GM19238 (cell line): ENCODE results near the gene WDR35.
A peak's percentile ranks its signal among the peaks of the same experiment; 100 is the strongest.

ENCODE experiments used
- DNase-seq: peaks from one replicate; pipeline ENCODE4 v3.0.0; 2011; ENCODE audit warnings: low spot score; ENCODE audit not compliant: insufficient read length

WDR35 gene

GRCh38 chr2:20011276-20012031 lies 21.5 kb upstream of the WDR35 start:
- DNase-seq: no peak

- no peak for DNase-seq
Observed at GRCh38 chr2:20008703-20009102, 18.8 kb upstream of the WDR35 start.

- no peak for DNase-seq
Observed at GRCh38 chr2:20005891-20006470, 16.1 kb upstream of the WDR35 start.

- no peak for DNase-seq
Observed at GRCh38 chr2:20005067-20005627, 15.2 kb upstream of the WDR35 start.

- DNase-seq: no peak
Observed at GRCh38 chr2:20001361-20001863, 11.5 kb upstream of the WDR35 start.

GRCh38 chr2:19993731-19994130 lies 3.8 kb upstream of the WDR35 start:
- no peak for DNase-seq

GRCh38 chr2:19991895-19992294 lies 2.0 kb upstream of the WDR35 start:
- DNase-seq: no peak

GRCh38 chr2:19990416-19990728 lies 467 bp upstream of the WDR35 start:
- DNase-seq: no peak

- DNase-seq: no peak
Observed at GRCh38 chr2:19989342-19989666, 601 bp downstream of the WDR35 start.

GRCh38 chr2:19988600-19988999 lies 1.3 kb downstream of the WDR35 start:
- no peak for DNase-seq

- DNase-seq: no peak
Observed at GRCh38 chr2:19987936-19988335, 2.0 kb downstream of the WDR35 start.

GRCh38 chr2:19982268-19982667 lies 7.6 kb downstream of the WDR35 start:
- DNase-seq: no peak

GRCh38 chr2:19979932-19980331 lies 10.0 kb downstream of the WDR35 start:
- no peak for DNase-seq

- DNase-seq: no peak
Observed at GRCh38 chr2:19973466-19973865, 16.4 kb downstream of the WDR35 start.

- DNase-seq: no peak
Observed at GRCh38 chr2:19971691-19972090, 18.2 kb downstream of the WDR35 start.

GRCh38 chr2:19963386-19963785 lies 26.5 kb downstream of the WDR35 start:
- DNase-seq: no peak

- DNase-seq: peak; percentile 30
Observed at GRCh38 chr2:19955544-19956422, 34.1 kb downstream of the WDR35 start.

- no peak for DNase-seq
Observed at GRCh38 chr2:19949071-19949470, 40.8 kb downstream of the WDR35 start.

- no peak for DNase-seq
Observed at GRCh38 chr2:19947184-19947940, 42.5 kb downstream of the WDR35 start.

- DNase-seq: no peak
Observed at GRCh38 chr2:19944205-19944845, 45.6 kb downstream of the WDR35 start.

GRCh38 chr2:19943189-19943588 lies 46.7 kb downstream of the WDR35 start:
- no peak for DNase-seq
